Panc1 (cell line): ENCODE results near the gene MRRF. TPM values are rescaled to one million over a fixed set of nuclear protein-coding genes. Genes with fewer than 3 reads are reported as not detected.

Experiments
- ATAC-seq: fragments of 200-7000 bp; cut with Tn5 transposase; 2 replicates; pipeline ENCODE4 v1.9.1; 2020; ENCODE audit warnings: mild to moderate bottlenecking, moderate library complexity
- BruUV-seq: library from RNA; stranded (reverse); fragments of 400-500 nt; replicated peaks from 2 replicates; lab custom pipeline; 2021; lab: Mats Ljungman, UMichigan
- CTCF ChIA-PET: fragments of 300-600 bp; sonication (Branson Sonifier 250); formaldehyde crosslinking; loops from one replicate; lab custom pipeline; 2022; ENCODE audit warnings: antibody characterized with exemption; lab: Charles Lee
- POLR2A ChIA-PET: fragments of 300-600 bp; sonication (Branson Sonifier 250); formaldehyde crosslinking; loops from one replicate; lab custom pipeline; 2022; ENCODE audit warnings: antibody characterized with exemption; lab: Charles Lee
- DNase-seq: peaks from one replicate; pipeline ENCODE4 v3.0.0-alpha.2; 2010; ENCODE audit warnings: low read depth, low spot score
- H3K27ac ChIP-seq: 2 replicates; pipeline ENCODE4 v1.5.1; 2011; ENCODE audit warnings: mild to moderate bottlenecking, low read length, inconsistent platforms
- H3K27me3 ChIP-seq: fragments of 200-500 bp; sonication (Bioruptor generic); 2 replicates; pipeline ENCODE4 v1.6.0; 2014; ENCODE audit warnings: low read length, inconsistent platforms; ENCODE audit not compliant: control insufficient read depth, insufficient read depth
- H3K36me3 ChIP-seq: fragments of 200-500 bp; sonication (Bioruptor generic); 2 replicates; pipeline ENCODE4 v1.5.1; 2014; ENCODE audit warnings: inconsistent platforms, mild to moderate bottlenecking, low read length, moderate library complexity; ENCODE audit not compliant: control insufficient read depth, insufficient read depth
- H3K4me1 ChIP-seq: 2 replicates; pipeline ENCODE4 v1.5.1; 2011; ENCODE audit warnings: inconsistent platforms, mild to moderate bottlenecking, low read length, moderate library complexity; ENCODE audit not compliant: control insufficient read depth, insufficient read depth
- H3K4me3 ChIP-seq, 2 experiments: 2 replicates each; pipeline ENCODE4 v1.5.1; 2011 to 2012; ENCODE audit warnings: low read depth in 2 of 2, low read length in 2 of 2, mild to moderate bottlenecking in 2 of 2, inconsistent platforms in 1 of 2, moderate library complexity in 1 of 2
- H3K9me3 ChIP-seq: fragments of 200-500 bp; sonication (Bioruptor generic); 2 replicates; pipeline ENCODE4 v1.5.1; 2014; ENCODE audit warnings: low read depth, mild to moderate bottlenecking, inconsistent platforms, low read length, moderate library complexity; ENCODE audit not compliant: control insufficient read depth, insufficient read depth
- CTCF ChIP-seq: fragments of 450-650 bp; IDR thresholded peaks from 2 replicates; pipeline ENCODE4 v1.5.1; 2017; ENCODE audit warnings: mild to moderate bottlenecking
- POLR2AphosphoS5 ChIP-seq: IDR thresholded peaks from 2 replicates; pipeline ENCODE4 v1.6.1; 2012; ENCODE audit warnings: mild to moderate bottlenecking, low read depth, low read length, moderate library complexity
- REST ChIP-seq, 2 experiments: IDR thresholded peaks; 2 replicates each; pipeline ENCODE4 v1.6.1; 2011 to 2012; ENCODE audit warnings: low read depth in 2 of 2, control low read depth in 1 of 2, low read length in 1 of 2, mild to moderate bottlenecking in 1 of 2, moderate library complexity in 1 of 2; ENCODE audit not compliant: insufficient read depth in 1 of 2
- SIN3A ChIP-seq: IDR thresholded peaks from 2 replicates; pipeline ENCODE4 v1.6.1; 2012; ENCODE audit warnings: low read depth, mild to moderate bottlenecking, low read length, moderate library complexity, borderline replicate concordance; ENCODE audit not compliant: insufficient read depth
- TCF7L2 ChIP-seq: IDR thresholded peaks from 2 replicates; pipeline ENCODE4 v1.6.1; 2011; ENCODE audit warnings: mild to moderate bottlenecking, low read depth, low read length, inconsistent platforms
- in situ Hi-C: cut with HindIII; loops from 2 replicates; pipeline ENCODE4 v1.10.0; 2016; ENCODE audit warnings: low sequenced_read_pairs, low pct_unique_long_range_greater_than_20kb
- intact Hi-C: fragments of 100-400 bp; cut with micrococcal nuclease; formaldehyde crosslinking; loops from one replicate; pipeline ENCODE4 v1.10.0; 2022; ENCODE audit not compliant: unreplicated experiment
- total RNA-seq: library from RNA; stranded (reverse); gene quantifications from one replicate; pipeline ENCODE4 v1.2.1, GENCODE V29; 2021; ENCODE audit not compliant: unreplicated experiment

MRRF gene
- total RNA-seq, 1 experiment from 2014 or later: 28.4 TPM

- in situ Hi-C loops (no loop called here), intact Hi-C loops (no loop called here)
- no peaks in the 10 kb centered on the region for H3K27me3 ChIP-seq
- POLR2A ChIA-PET: no interaction called here
- CTCF ChIA-PET: interaction anchor here (1.0 kb wide), 1 partner anchor 223 kb away, joined by 3 read pairs; no protein-coding TSS in a partner anchor
- peaks cover 4% of the 10 kb centered on the region; the same call in 1 of the 2 replicates for H3K4me1 ChIP-seq
- ATAC-seq (peak; percentile 61), DNase-seq (no peak)
- peak overlapping the region; percentile 45 to 53 for H3K4me3 ChIP-seq
- H3K27ac ChIP-seq: no peak overlapping the region; the same call in 1 of the 2 replicates
- H3K9me3 ChIP-seq: no peaks in the 10 kb centered on the region
- no TSS peak for BruUV-seq
- no peaks in the 10 kb centered on the region for H3K36me3 ChIP-seq
- TF ChIP-seq SIN3A: no peak
- no peak for TF ChIP-seq TCF7L2
- TF ChIP-seq POLR2AphosphoS5: no peak
- TF ChIP-seq CTCF: no peak
- no peak for TF ChIP-seq REST (IDR thresholded peaks at IDR 0.05; ENCODE audit: insufficient read depth in 1 of 2, low read depth in 2 of 2, low read length in 1 of 2)
These were observed 82.9 kb downstream of the MRRF start for GRCh38 chr9:122347348-122348287.

DNA sequence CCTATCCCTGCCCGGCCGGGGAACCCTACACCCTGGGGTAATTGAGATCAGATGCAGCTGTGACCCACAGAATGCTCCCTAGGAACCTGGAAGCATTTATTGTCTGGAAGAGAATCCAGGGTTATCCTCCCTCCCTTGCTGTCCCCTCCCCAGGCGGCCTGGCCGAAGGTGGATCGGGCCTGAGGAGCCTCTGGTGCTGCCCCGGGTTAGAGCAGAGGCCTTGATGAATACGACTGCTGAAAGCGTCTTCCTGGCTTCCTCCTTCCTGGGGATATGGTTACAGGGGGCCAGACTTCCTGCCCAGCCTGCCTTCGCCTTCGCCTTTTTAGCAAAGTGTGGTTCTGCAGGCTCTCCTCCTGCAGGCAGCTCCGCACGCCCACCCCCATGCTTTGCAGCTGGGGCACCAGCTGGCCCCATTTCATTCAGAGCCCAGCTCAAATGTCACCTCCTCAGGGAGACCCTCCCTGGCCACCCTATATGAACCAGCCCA, 83.7 kb downstream of the MRRF start:
- DNase-seq (no peak), ATAC-seq (no peak)
- no TSS peak for BruUV-seq
- no peak overlapping the region for H3K4me3 ChIP-seq
- in situ Hi-C loops: no loop called here
- intact Hi-C loops: no loop called here
- H3K9me3 ChIP-seq: no peaks in the 10 kb centered on the region
- TF ChIP-seq REST (IDR thresholded peaks at IDR 0.05; ENCODE audit: insufficient read depth in 1 of 2, low read depth in 2 of 2, low read length in 1 of 2) (no peak), CTCF (no peak), SIN3A (no peak), TCF7L2 (no peak), POLR2AphosphoS5 (no peak)
- POLR2A ChIA-PET: no interaction called here
- CTCF ChIA-PET: no interaction called here
- H3K27ac ChIP-seq: no peak overlapping the region
- no peaks in the 10 kb centered on the region for H3K36me3 ChIP-seq
- no peaks in the 10 kb centered on the region for H3K27me3 ChIP-seq
- H3K4me1 ChIP-seq: peaks cover 4% of the 10 kb centered on the region; the same call in 1 of the 2 replicates
